Measurements from ENCODE around the gene SMOC2. TPM values are rescaled to one million over a fixed set of nuclear protein-coding genes. Genes with fewer than 3 reads are reported as not detected.

Gene SMOC2
- total and polyA plus RNA-seq, 2 of the 4 experiments (the other 2 are of a cell fraction), result not detected

DNA sequence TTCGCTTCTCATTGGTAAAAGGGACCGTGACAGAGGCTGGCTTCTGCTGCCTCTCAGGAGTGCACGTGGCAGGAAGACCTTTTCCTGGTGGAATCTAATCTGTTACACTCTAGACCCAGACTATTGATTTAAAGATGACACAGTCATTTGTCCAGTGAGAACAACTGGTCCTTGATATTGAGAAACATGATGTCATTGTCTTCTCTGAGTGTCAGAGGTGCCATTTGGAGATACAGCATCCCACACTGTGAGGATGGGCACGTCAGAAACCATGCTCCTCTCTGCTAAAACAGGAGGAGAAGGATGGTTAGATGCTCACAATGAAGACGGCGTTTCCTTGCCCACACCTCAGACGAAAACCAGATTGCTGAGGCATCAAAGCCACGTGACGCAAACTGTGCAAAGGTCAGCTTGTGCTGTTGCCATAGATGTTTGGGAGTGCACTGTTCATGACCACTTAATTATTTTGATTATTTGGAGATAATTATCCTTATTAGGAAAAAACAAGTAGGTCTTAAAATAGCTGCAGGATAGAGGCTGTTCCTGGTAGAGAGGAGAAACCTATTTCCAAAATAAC lies 169.0 kb downstream of the SMOC2 start:
- intact Hi-C loops (cut with micrococcal nuclease), result no loop called here
- H4K5ac ChIP-seq (ENCODE audit: low read depth, low read length), result no peak overlapping the region

More for the DNA sequence above, 169.0 kb downstream of the SMOC2 start:
- H2BK20ac ChIP-seq (ENCODE audit: low read depth, low read length), result no peak overlapping the region
- ChIA-PET CTCF (no interaction called here), POLR2A (ENCODE audit: unreplicated experiment) (no interaction called here)
- H3K56ac ChIP-seq (ENCODE audit: extremely low read depth, insufficient read depth, low read length), result no peak overlapping the region
- H2AFZ ChIP-seq (replicated peaks; ENCODE audit: low read length, poor library complexity), result no peak overlapping the region
- no peaks in the 10 kb centered on the region for H4K20me1 ChIP-seq (ENCODE audit: insufficient read depth, low read length)
- no peak overlapping the region for H3K18ac ChIP-seq (ENCODE audit: low read depth, low read length)
- in situ Hi-C loops (cut with MboI; ENCODE audit: low sequenced_read_pairs), result no loop called here
- DNase-seq (no peak), ATAC-seq (ENCODE audit: low read depth) (no peak)
- BruUV-seq (replicated peaks), result no TSS peak
- H3K9ac ChIP-seq (ENCODE audit: low read depth, low read length), result no peak overlapping the region
- H3K23ac ChIP-seq (ENCODE audit: low read depth, low read length), result no peak overlapping the region
- H3K4me3 ChIP-seq (ENCODE audit: insufficient read depth, low read depth, low read length), result no peak overlapping the region
- H4K8ac ChIP-seq (ENCODE audit: low read depth in 2 of 2, low read length in 2 of 2), result no peak overlapping the region
- no CpG with 5 or more reads among the region's 9 CpGs for WGBS, 2 experiments (ENCODE audit: extremely low coverage in 2 of 2, insufficient read length in 1 of 2)
- H3K9me1 ChIP-seq (ENCODE audit: insufficient read depth, low read length), result no peaks in the 10 kb centered on the region
- peaks cover 45% of the 10 kb centered on the region; the same call in 1 of the 2 replicates for H3K9me3 ChIP-seq (ENCODE audit: control insufficient read depth, insufficient read depth, low read length)
- dilution Hi-C loops (cut with HindIII; ENCODE audit: low sequenced_read_pairs, unreplicated experiment), result no loop called here
- no peak overlapping the region for H2AK5ac ChIP-seq (ENCODE audit: low read depth, low read length)
- H3K4me2 ChIP-seq (ENCODE audit: low read depth, low read length), result no peak overlapping the region
- H4K91ac ChIP-seq (ENCODE audit: insufficient read depth, low read depth, low read length), result no peak overlapping the region
- H2AK9ac ChIP-seq (replicated peaks; ENCODE audit: low read depth, low read length, poor library complexity), result no peak overlapping the region
- no peak overlapping the region for H3K27ac ChIP-seq (ENCODE audit: insufficient read depth, low read length)
- no peak overlapping the region for H2BK120ac ChIP-seq (ENCODE audit: low read depth, low read length)
- no peak overlapping the region for H2BK15ac ChIP-seq (ENCODE audit: low read depth, low read length)
- H3K27me3 ChIP-seq (ENCODE audit: control insufficient read depth, insufficient read depth, low read length), result no peaks in the 10 kb centered on the region
- no peaks in the 10 kb centered on the region for H3K4me1 ChIP-seq (ENCODE audit: control insufficient read depth, insufficient read depth, low read length)
- H3K14ac ChIP-seq (replicated peaks; ENCODE audit: low read depth, low read length), result no peak overlapping the region
- TF ChIP-seq MAFK (IDR thresholded peaks at IDR 0.05; ENCODE audit: low read depth, low read length) (no peak), MXI1 (IDR thresholded peaks at IDR 0.05; ENCODE audit: borderline replicate concordance, low read depth, low read length) (no peak), POLR2A (IDR thresholded peaks at IDR 0.05; ENCODE audit: low read depth, low read length) (no peak), RAD21 (IDR thresholded peaks at IDR 0.05; ENCODE audit: low read length) (no peak), CHD1 (IDR thresholded peaks at IDR 0.05; ENCODE audit: low read depth, low read length) (no peak), NFE2L2 (IDR thresholded peaks at IDR 0.05; ENCODE audit: low read depth, low read length) (no peak), RCOR1 (IDR thresholded peaks at IDR 0.05; ENCODE audit: insufficient replicate concordance, low read length) (no peak), RFX5 (IDR thresholded peaks at IDR 0.05; ENCODE audit: low read depth, low read length) (no peak), FOS (IDR thresholded peaks at IDR 0.05; ENCODE audit: low read depth, low read length) (no peak), MAZ (IDR thresholded peaks at IDR 0.05; ENCODE audit: borderline replicate concordance, low read depth, low read length) (no peak), CEBPB (IDR thresholded peaks at IDR 0.05; ENCODE audit: low read depth, low read length) (no peak), SMC3 (IDR thresholded peaks at IDR 0.05; ENCODE audit: low read depth, low read length) (no peak), BHLHE40 (IDR thresholded peaks at IDR 0.05; ENCODE audit: low read depth, low read length) (no peak)
- TF ChIP-seq, protein P1, sequence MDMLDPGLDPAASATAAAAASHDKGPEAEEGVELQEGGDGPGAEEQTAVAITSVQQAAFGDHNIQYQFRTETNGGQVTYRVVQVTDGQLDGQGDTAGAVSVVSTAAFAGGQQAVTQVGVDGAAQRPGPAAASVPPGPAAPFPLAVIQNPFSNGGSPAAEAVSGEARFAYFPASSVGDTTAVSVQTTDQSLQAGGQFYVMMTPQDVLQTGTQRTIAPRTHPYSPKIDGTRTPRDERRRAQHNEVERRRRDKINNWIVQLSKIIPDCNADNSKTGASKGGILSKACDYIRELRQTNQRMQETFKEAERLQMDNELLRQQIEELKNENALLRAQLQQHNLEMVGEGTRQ (IDR thresholded peaks at IDR 0.05; ENCODE audit: low read depth, low read length), result no peak
- TF ChIP-seq, protein P2, sequence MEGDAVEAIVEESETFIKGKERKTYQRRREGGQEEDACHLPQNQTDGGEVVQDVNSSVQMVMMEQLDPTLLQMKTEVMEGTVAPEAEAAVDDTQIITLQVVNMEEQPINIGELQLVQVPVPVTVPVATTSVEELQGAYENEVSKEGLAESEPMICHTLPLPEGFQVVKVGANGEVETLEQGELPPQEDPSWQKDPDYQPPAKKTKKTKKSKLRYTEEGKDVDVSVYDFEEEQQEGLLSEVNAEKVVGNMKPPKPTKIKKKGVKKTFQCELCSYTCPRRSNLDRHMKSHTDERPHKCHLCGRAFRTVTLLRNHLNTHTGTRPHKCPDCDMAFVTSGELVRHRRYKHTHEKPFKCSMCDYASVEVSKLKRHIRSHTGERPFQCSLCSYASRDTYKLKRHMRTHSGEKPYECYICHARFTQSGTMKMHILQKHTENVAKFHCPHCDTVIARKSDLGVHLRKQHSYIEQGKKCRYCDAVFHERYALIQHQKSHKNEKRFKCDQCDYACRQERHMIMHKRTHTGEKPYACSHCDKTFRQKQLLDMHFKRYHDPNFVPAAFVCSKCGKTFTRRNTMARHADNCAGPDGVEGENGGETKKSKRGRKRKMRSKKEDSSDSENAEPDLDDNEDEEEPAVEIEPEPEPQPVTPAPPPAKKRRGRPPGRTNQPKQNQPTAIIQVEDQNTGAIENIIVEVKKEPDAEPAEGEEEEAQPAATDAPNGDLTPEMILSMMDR (conservative IDR thresholded peaks at IDR 0.05; ENCODE audit: low read depth, low read length), result no peak
- TF ChIP-seq, protein P3, sequence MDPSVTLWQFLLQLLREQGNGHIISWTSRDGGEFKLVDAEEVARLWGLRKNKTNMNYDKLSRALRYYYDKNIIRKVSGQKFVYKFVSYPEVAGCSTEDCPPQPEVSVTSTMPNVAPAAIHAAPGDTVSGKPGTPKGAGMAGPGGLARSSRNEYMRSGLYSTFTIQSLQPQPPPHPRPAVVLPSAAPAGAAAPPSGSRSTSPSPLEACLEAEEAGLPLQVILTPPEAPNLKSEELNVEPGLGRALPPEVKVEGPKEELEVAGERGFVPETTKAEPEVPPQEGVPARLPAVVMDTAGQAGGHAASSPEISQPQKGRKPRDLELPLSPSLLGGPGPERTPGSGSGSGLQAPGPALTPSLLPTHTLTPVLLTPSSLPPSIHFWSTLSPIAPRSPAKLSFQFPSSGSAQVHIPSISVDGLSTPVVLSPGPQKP (IDR thresholded peaks at IDR 0.05; ENCODE audit: borderline replicate concordance, low read depth, low read length), result no peak
- no peak overlapping the region for H2BK5ac ChIP-seq (ENCODE audit: low read depth, low read length, poor library complexity, severe bottlenecking)
- no peak overlapping the region for H3K4ac ChIP-seq (ENCODE audit: low read depth, low read length)
- no peaks in the 10 kb centered on the region for H3K36me3 ChIP-seq (ENCODE audit: control insufficient read depth, insufficient read depth, low read length)
- H3K79me1 ChIP-seq (ENCODE audit: low read depth in 1 of 2, low read length in 2 of 2), result no peaks in the 10 kb centered on the region

Measured in IMR-90 (cell line).